ENCODE measurements around the gene PCGF3. TPM values are rescaled to one million over a fixed set of nuclear protein-coding genes. Genes with fewer than 3 reads are reported as not detected.
A peak's percentile ranks its signal among the peaks of the same experiment; 100 is the strongest.
"Not testable (repeated sequence)": the region's sequence is repeated elsewhere in the genome, so short reads cannot be mapped to it uniquely, and the experiment has no call there.

The PCGF3 gene
- total RNA-seq, 1 experiment from 2014 or later = 18.7 TPM

DNA sequence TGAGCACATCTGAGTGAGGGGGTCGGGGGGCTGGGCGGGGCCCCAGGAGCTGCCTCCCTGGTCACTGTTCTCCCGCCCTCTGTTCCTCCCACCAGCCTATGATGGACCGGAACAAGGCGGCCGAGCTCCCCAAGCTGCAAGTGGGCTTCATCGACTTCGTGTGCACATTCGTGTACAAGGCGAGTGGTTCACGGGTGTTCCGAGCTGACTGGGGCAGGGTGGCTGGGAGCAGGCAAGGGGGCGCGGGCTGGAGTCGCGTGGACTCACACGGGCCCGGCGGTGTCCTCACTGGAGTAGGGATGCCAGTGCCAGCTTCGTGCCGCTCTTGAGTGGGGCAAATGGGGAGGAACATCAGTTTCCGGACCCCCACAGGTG lies 39.2 kb upstream of the PCGF3 start:
- Histone ChIP-seq H3K79me2 (ENCODE audit: low read length) (no peaks in the 10 kb centered on the region), H3K27ac (ENCODE audit: low read length) (no peak overlapping the region), H3K36me3 (ENCODE audit: insufficient read depth, low read length) (0 out of 2 replicates have a peak, but pooled peaks cover under 1% of the 10 kb centered on the region), H3K9me2 (replicated peaks; ENCODE audit: insufficient read depth, low read length) (no peaks in the 10 kb centered on the region), H3K4me3 (ENCODE audit: low read length) (no peak overlapping the region), H3K27me3 (ENCODE audit: low read length) (no peaks in the 10 kb centered on the region), H3K9ac (ENCODE audit: low read length) (no peak overlapping the region), H4K20me1 (ENCODE audit: insufficient read depth, low read depth, low read length) (no peaks in the 10 kb centered on the region), H3K4me1 (ENCODE audit: low read length) (no peaks in the 10 kb centered on the region), H3K4me2 (ENCODE audit: low read depth, low read length, poor library complexity, severe bottlenecking) (no peak overlapping the region), H2AFZ (ENCODE audit: low read length) (no peak overlapping the region), H3K9me3 (ENCODE audit: low read length) (no peaks in the 10 kb centered on the region)
- no peak for DNase-seq

- no peaks in the 10 kb centered on the region for H3K79me2 ChIP-seq (ENCODE audit: low read length)
- H3K4me2 ChIP-seq (ENCODE audit: low read depth, low read length, poor library complexity, severe bottlenecking) = no peak overlapping the region
- peaks cover 6% of the 10 kb centered on the region for H3K36me3 ChIP-seq (ENCODE audit: insufficient read depth, low read length)
- no peak overlapping the region for H3K27ac ChIP-seq (ENCODE audit: low read length)
- H3K4me3 ChIP-seq (ENCODE audit: low read length) = no peak overlapping the region
- no peaks in the 10 kb centered on the region for H3K9me2 ChIP-seq (replicated peaks; ENCODE audit: insufficient read depth, low read length)
- no peaks in the 10 kb centered on the region for H3K9me3 ChIP-seq (ENCODE audit: low read length)
- no peak overlapping the region for H2AFZ ChIP-seq (ENCODE audit: low read length)
- no peaks in the 10 kb centered on the region for H4K20me1 ChIP-seq (ENCODE audit: insufficient read depth, low read depth, low read length)
- no peaks in the 10 kb centered on the region for H3K4me1 ChIP-seq (ENCODE audit: low read length)
- H3K9ac ChIP-seq (ENCODE audit: low read length) = no peak overlapping the region
- no peaks in the 10 kb centered on the region for H3K27me3 ChIP-seq (ENCODE audit: low read length)
- no peak for DNase-seq
Measured at GRCh38 chr4:666822-667544, 38.6 kb upstream of the PCGF3 start.

DNA sequence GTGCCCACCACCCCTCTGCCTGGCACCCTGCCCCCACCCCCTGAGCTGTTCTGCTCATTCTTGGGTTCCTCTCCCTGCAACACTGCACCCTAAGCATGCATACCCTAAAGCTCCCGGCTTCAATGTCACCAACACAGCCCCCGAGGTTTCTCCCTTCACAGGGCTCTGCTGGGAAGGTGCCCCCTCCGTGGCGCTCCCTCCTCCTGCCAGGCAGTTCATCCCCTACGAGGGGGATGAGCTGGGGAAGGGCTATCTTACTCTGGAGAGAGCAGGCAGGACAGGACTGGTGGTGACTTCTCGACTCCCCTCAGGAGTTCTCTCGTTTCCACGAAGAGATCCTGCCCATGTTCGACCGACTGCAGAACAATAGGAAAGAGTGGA lies 38.1 kb upstream of the PCGF3 start:
- Histone ChIP-seq H3K4me2 (ENCODE audit: low read depth, low read length, poor library complexity, severe bottlenecking) (no peak overlapping the region), H3K4me3 (ENCODE audit: low read length) (no peak overlapping the region), H3K36me3 (ENCODE audit: insufficient read depth, low read length) (peaks cover 12% of the 10 kb centered on the region), H3K9me2 (replicated peaks; ENCODE audit: insufficient read depth, low read length) (no peaks in the 10 kb centered on the region), H3K27ac (ENCODE audit: low read length) (no peak overlapping the region), H4K20me1 (ENCODE audit: insufficient read depth, low read depth, low read length) (no peaks in the 10 kb centered on the region), H3K9ac (ENCODE audit: low read length) (no peak overlapping the region), H3K9me3 (ENCODE audit: low read length) (no peaks in the 10 kb centered on the region), H3K79me2 (ENCODE audit: low read length) (no peaks in the 10 kb centered on the region; the same call in 1 of the 2 replicates), H3K27me3 (ENCODE audit: low read length) (no peaks in the 10 kb centered on the region), H2AFZ (ENCODE audit: low read length) (no peak overlapping the region), H3K4me1 (ENCODE audit: low read length) (no peaks in the 10 kb centered on the region)
- no peak for DNase-seq

DNA sequence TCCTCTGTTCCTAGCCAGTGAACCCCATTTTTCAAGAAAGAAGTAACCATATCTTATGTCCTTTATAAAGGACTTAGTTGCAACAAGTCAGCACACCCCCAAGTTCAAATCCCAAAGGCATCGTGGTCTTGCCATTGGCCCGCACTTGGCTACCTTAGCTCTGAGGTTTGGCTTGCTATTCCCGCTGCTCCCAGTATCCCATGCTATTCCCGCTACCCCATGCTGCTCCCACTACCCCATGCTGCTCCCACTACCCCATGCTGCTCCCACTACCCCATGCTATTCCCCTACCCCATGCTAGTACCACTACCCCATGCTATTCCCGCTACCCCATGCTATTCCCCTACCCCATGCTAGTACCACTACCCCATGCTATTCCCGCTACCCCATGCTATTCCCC lies 37.4 kb upstream of the PCGF3 start:
- H3K27me3 ChIP-seq (ENCODE audit: low read length); H3K9ac ChIP-seq (ENCODE audit: low read length); H4K20me1 ChIP-seq (ENCODE audit: insufficient read depth, low read depth, low read length); H3K4me2 ChIP-seq (ENCODE audit: low read depth, low read length, poor library complexity, severe bottlenecking); H3K4me3 ChIP-seq (ENCODE audit: low read length); H3K79me2 ChIP-seq (ENCODE audit: low read length); H2AFZ ChIP-seq (ENCODE audit: low read length); H3K27ac ChIP-seq (ENCODE audit: low read length); H3K9me2 ChIP-seq (replicated peaks; ENCODE audit: insufficient read depth, low read length); H3K4me1 ChIP-seq (ENCODE audit: low read length); H3K9me3 ChIP-seq (ENCODE audit: low read length): not testable (repeated sequence)
- peaks cover 16% of the 10 kb centered on the region for H3K36me3 ChIP-seq (ENCODE audit: insufficient read depth, low read length)
- peak; percentile 48 for DNase-seq

GRCh38 chr4:669806-670559 lies 35.6 kb upstream of the PCGF3 start:
- H3K4me2 ChIP-seq (ENCODE audit: low read depth, low read length, poor library complexity, severe bottlenecking); H3K27me3 ChIP-seq (ENCODE audit: low read length); H4K20me1 ChIP-seq (ENCODE audit: insufficient read depth, low read depth, low read length); H3K4me3 ChIP-seq (ENCODE audit: low read length); H3K9me3 ChIP-seq (ENCODE audit: low read length); H3K27ac ChIP-seq (ENCODE audit: low read length); H3K9me2 ChIP-seq (replicated peaks; ENCODE audit: insufficient read depth, low read length); H2AFZ ChIP-seq (ENCODE audit: low read length); H3K9ac ChIP-seq (ENCODE audit: low read length): not testable (repeated sequence)
- peak; percentile 50 for DNase-seq
- Histone ChIP-seq H3K79me2 (ENCODE audit: low read length) (peaks cover 19% of the 10 kb centered on the region), H3K4me1 (ENCODE audit: low read length) (peaks cover 10% of the 10 kb centered on the region), H3K36me3 (ENCODE audit: insufficient read depth, low read length) (peaks cover 19% of the 10 kb centered on the region)

DNA sequence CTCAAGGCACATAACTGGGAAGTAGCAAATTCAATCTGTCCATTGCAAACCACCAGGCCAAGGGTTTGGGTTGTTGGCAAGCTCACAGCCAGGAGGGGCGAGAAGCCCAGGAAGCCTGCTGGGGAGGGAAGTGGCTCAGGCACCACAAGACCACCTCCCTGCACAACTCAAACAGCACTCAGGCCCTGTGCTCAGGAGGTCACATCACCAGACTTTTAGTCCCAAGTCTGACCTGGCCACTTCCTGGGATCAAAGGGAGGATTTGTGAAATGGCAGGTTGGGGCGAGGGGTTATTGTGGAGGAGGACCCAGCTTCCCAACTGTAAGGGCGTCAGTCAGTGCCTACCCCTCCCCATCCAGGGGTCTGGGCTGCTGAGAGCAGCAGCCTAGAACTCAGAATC lies 33.9 kb upstream of the PCGF3 start:
- Histone ChIP-seq H3K4me3 (ENCODE audit: low read length) (no peak overlapping the region), H3K9ac (ENCODE audit: low read length) (no peak overlapping the region), H2AFZ (ENCODE audit: low read length) (no peak overlapping the region), H3K9me2 (replicated peaks; ENCODE audit: insufficient read depth, low read length) (no peaks in the 10 kb centered on the region), H3K36me3 (ENCODE audit: insufficient read depth, low read length) (peaks cover 19% of the 10 kb centered on the region), H4K20me1 (ENCODE audit: insufficient read depth, low read depth, low read length) (peaks cover 6% of the 10 kb centered on the region; the same call in 1 of the 2 replicates), H3K9me3 (ENCODE audit: low read length) (no peaks in the 10 kb centered on the region), H3K27ac (ENCODE audit: low read length) (no peak overlapping the region), H3K4me1 (ENCODE audit: low read length) (peaks cover 28% of the 10 kb centered on the region), H3K79me2 (ENCODE audit: low read length) (peaks cover 25% of the 10 kb centered on the region), H3K4me2 (ENCODE audit: low read depth, low read length, poor library complexity, severe bottlenecking) (no peak overlapping the region), H3K27me3 (ENCODE audit: low read length) (no peaks in the 10 kb centered on the region)
- no peak for DNase-seq

- H3K27ac ChIP-seq (ENCODE audit: low read length) = peak overlapping the region; percentile 54
- H3K27me3 ChIP-seq (ENCODE audit: low read length) = no peaks in the 10 kb centered on the region
- DNase-seq = peak; percentile 48
- peaks cover 6% of the 10 kb centered on the region; the same call in 1 of the 2 replicates for H4K20me1 ChIP-seq (ENCODE audit: insufficient read depth, low read depth, low read length)
- H2AFZ ChIP-seq (ENCODE audit: low read length) = no peak overlapping the region
- no peaks in the 10 kb centered on the region for H3K9me2 ChIP-seq (replicated peaks; ENCODE audit: insufficient read depth, low read length)
- H3K36me3 ChIP-seq (ENCODE audit: insufficient read depth, low read length) = peaks cover 19% of the 10 kb centered on the region
- no peaks in the 10 kb centered on the region for H3K9me3 ChIP-seq (ENCODE audit: low read length)
- H3K4me2 ChIP-seq (ENCODE audit: low read depth, low read length, poor library complexity, severe bottlenecking) = peak overlapping the region; percentile 91
- H3K4me3 ChIP-seq (ENCODE audit: low read length) = peak overlapping the region; percentile 96
- peaks cover 46% of the 10 kb centered on the region for H3K4me1 ChIP-seq (ENCODE audit: low read length)
- H3K79me2 ChIP-seq (ENCODE audit: low read length) = peaks cover 25% of the 10 kb centered on the region
- H3K9ac ChIP-seq (ENCODE audit: low read length) = peak overlapping the region; percentile 97
Measured at GRCh38 chr4:673349-674091, 32.1 kb upstream of the PCGF3 start.

All from Karpas-422 (cell line).